ENCODE measurements around the gene EFEMP2.

EFEMP2 gene

GRCh38 chr11:65817835-65818680 is 54.5 kb downstream of the EFEMP2 start:
- peak; percentile 94 for DNase-seq

GRCh38 chr11:65817312-65817834 is 55.2 kb downstream of the EFEMP2 start:
- DNase-seq: no peak

GRCh38 chr11:65816696-65817095 is 55.9 kb downstream of the EFEMP2 start:
- DNase-seq: no peak
